Activated T-helper 17 cell treated with anti-CD3 and anti-CD28 coated beads, Interleukin-2, amount 50 U/mL, for 72 hours (primary cell): Measurements from ENCODE around the gene KCNK4. TPM values are rescaled to one million over a fixed set of nuclear protein-coding genes. Genes with fewer than 3 reads are reported as not detected.

Experiments
- ATAC-seq: fragments of 150-1000 bp; cut with Tn5 transposase; replicated peaks from 2 replicates; pipeline ENCODE4 v1.10.0; 2021; ENCODE audit warnings: mild to moderate bottlenecking, moderate library complexity
- H3K27ac Mint-ChIP-seq: one replicate; pipeline ENCODE4 v1.8.0; 2022; ENCODE audit warnings: mixed read lengths
- H3K27me3 Mint-ChIP-seq: one replicate; pipeline ENCODE4 v1.8.0; 2022; ENCODE audit warnings: mixed read lengths
- H3K36me3 Mint-ChIP-seq: one replicate; pipeline ENCODE4 v1.8.0; 2022; ENCODE audit warnings: low read depth, mild to moderate bottlenecking, mixed read lengths
- H3K4me1 Mint-ChIP-seq: one replicate; pipeline ENCODE4 v1.8.0; 2022; ENCODE audit warnings: mixed read lengths
- H3K4me3 Mint-ChIP-seq: one replicate; pipeline ENCODE4 v1.8.0; 2022; ENCODE audit warnings: mild to moderate bottlenecking, mixed read lengths
- H3K9me3 Mint-ChIP-seq: one replicate; pipeline ENCODE4 v1.8.0; 2022; ENCODE audit warnings: mixed read lengths
- total RNA-seq, 2 donors: library from RNA; stranded (reverse); gene quantifications; one replicate each; pipeline ENCODE4 v1.2.3, GENCODE V29; 2022

KCNK4 gene
- total RNA-seq, 2 donors from 2014 or later, result not detected

DNA sequence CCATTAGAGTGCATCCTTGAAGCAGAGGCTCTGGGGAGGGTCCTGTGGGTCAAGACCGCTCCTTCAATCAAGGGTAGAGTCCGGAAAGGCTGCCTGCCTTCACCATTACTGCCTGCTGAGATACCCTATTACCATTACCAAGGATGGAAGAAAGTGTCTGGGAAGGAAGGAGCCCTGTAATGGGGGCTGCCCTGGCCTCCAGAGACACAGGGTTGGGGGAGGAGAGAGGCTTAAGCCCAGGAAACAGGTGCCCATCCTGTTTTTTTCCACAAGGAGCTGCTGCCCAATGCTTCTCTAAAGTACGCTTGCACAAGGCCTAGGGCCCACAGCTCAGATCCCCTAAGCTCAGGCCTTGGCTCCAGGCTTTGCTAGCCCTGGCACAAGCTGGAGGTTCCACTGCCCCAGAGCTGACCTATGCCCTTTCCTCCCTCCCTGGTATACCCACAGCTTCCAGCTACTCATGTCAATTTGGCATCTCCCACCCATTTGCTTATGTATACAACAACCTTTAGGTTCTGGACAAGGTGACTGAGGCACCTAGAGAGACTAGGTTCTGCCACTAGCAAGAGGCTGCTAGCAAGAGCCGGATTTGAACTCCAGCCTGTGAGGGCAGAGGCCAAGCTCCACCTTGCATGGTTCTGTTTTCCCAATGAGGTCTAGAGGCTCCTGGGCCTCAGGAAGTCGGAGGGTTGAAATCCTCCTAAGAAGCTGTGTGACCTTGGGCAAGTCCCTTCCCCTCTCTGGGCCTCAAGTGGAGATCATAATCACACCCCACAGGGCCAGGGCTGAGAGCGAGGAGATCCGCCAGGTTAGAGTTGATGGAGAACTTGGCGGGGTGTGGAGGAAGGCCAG, 41.3 kb upstream of the KCNK4 start:
- Mint-ChIP-seq H3K27me3 (no peaks in the 10 kb centered on the region), H3K27ac (no peak overlapping the region), H3K4me1 (peaks cover 9% of the 10 kb centered on the region), H3K4me3 (peak overlapping the region; percentile 92), H3K36me3 (peaks cover 24% of the 10 kb centered on the region), H3K9me3 (no peaks in the 10 kb centered on the region)
- no peak for ATAC-seq

DNA sequence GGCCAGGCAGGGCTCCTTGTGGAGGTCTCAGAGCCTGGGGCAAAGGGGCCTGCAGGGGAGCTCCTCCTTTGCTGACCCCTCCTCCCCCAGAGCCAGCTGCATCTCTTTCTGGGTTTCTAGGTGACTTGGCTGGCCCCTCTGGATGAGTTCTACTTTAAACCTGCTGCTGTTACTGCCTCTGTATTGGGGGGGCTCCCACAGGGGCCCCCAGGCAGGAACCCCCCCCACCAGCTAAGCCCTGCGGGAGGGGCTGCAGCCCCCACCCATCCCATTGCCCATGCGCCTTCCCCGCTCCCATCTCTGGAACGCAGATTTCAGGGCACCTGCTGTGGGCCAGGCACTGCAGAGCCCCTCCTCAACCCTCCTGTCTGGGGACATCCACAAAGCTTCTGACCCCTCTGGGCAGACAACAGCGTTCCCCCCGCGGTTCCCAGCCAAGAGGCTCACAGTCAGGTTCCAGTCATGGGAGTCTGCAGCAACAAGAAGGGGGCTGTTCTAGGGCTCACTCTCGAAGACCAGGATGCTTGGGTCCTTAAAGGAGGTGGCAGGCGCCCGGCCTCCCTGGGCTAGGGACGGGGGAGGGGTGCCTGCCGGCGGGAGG, 40.6 kb upstream of the KCNK4 start:
- no peaks in the 10 kb centered on the region for H3K9me3 Mint-ChIP-seq
- peaks cover 17% of the 10 kb centered on the region for H3K36me3 Mint-ChIP-seq
- peak overlapping the region; percentile 92 for H3K4me3 Mint-ChIP-seq
- no peak overlapping the region for H3K27ac Mint-ChIP-seq
- H3K4me1 Mint-ChIP-seq, result peaks cover 9% of the 10 kb centered on the region
- H3K27me3 Mint-ChIP-seq, result no peaks in the 10 kb centered on the region
- no peak for ATAC-seq

DNA sequence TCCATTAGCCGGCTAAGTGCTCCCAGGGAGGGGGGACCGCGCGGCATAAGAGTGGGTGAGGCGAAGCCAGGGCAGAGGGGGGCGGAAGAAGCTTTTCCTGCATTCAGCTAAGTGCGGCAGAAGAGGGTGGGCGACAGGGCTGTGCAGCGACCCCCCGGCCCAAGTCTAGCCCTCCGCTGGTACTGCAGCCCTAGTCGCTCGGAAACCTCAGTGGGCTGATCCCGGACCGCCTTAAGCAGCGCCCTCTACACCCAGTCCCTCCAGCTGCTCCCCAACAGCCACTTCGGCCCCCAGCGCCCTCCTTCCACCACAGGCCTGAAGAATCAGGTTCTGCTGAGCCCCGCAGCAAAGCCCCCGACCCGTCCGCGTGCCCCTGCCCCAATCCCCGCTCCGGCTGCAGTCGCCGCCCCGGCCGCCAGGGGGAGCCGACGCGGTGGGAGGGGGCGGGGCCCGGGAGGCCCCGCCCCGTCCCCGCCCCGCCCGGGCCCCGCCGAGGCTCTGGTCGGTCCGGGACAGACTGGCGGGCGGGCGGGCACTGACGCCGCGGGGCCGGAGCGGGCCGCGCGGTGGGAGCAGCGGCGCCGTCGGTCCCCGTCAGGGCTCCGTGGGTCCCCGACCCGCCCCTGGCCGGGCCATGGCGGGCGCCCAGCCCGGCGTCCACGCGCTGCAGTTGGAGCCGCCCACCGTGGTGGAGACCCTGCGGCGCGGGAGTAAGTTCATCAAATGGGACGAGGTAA, 39.9 kb upstream of the KCNK4 start, which contains the start of gene PLCB3:
Gene PLCB3, plus strand, starts transcription at position 515 of the 737 bp plus-strand sequence. Its CDS starts 120 bp downstream, at position 635.
- Mint-ChIP-seq H3K36me3 (peaks cover 11% of the 10 kb centered on the region), H3K4me1 (peaks cover 9% of the 10 kb centered on the region), H3K9me3 (no peaks in the 10 kb centered on the region), H3K4me3 (peak within 1 kb of the TSS; percentile 92), H3K27ac (peak within 1 kb of the TSS; percentile 85), H3K27me3 (no peaks in the 10 kb centered on the region)
- peak; percentile 77 for ATAC-seq

DNA sequence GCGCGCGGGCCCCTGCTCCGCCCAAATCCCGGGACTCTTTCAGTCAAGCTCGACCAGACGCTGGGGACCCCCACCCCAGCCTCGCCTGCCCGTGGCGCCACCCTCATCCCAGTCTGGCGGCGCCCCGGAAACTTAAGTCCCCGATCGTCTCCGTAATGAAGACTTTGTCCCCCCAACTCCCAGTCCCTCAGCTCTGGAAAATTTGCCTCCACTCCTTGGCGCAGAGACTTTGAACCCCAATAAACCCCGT, 39.4 kb upstream of the KCNK4 start:
- H3K9me3 Mint-ChIP-seq, result no peaks in the 10 kb centered on the region
- ATAC-seq, result no peak

DNA sequence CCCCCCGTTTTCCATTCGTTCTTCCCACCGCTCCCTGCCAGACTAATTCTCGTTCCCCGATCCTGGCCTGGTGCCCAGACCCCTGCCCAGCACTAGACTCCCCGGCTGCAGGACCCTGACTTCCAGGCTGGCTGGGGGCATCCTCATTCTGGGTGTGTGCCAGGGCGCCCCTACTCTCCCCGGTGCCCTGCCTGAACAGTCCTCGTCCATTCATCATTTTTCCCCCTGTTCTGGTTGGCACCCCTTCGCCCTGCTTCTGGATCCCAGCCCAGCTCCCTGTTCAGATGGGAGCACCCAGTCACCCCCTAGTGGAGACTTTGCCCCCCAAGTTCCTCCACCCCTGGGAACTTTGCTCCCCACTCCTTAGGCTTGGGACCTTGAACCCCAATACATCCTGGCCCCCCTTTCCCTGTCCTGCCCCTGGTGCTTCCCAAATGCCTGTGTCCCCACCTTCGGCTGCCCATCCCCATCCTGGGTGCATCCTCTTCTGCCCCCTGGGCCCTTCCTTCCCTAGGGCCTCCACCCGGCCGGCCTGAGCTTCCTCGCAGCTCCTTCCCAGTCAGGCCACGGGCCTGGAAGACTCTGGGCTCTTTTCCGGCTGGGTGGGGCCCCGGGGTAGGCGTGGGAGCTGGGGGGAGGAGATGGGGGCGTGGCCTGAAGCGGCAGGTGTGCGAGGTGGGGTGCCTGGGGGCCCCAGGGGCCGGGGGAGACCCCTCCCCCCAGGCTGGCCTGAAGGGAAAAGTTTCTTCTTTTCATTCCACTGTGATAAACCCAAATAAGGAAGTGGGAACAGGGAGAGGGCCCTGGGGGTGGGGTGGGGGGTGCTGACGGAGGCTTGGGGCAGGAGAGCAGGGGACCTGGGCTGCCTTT, 38.9 kb upstream of the KCNK4 start:
- Mint-ChIP-seq H3K27ac (peak overlapping the region; percentile 85), H3K4me3 (peak overlapping the region; percentile 92), H3K4me1 (peaks cover 9% of the 10 kb centered on the region), H3K9me3 (no peaks in the 10 kb centered on the region), H3K36me3 (peaks cover 6% of the 10 kb centered on the region), H3K27me3 (no peaks in the 10 kb centered on the region)
- ATAC-seq, result no peak

More for the DNA sequence above, 39.4 kb upstream of the KCNK4 start:
- no peaks in the 10 kb centered on the region for H3K27me3 Mint-ChIP-seq
- peaks cover 10% of the 10 kb centered on the region for H3K36me3 Mint-ChIP-seq
- H3K4me1 Mint-ChIP-seq, result peaks cover 9% of the 10 kb centered on the region
- peak overlapping the region; percentile 92 for H3K4me3 Mint-ChIP-seq
- H3K27ac Mint-ChIP-seq, result peak overlapping the region; percentile 85

DNA sequence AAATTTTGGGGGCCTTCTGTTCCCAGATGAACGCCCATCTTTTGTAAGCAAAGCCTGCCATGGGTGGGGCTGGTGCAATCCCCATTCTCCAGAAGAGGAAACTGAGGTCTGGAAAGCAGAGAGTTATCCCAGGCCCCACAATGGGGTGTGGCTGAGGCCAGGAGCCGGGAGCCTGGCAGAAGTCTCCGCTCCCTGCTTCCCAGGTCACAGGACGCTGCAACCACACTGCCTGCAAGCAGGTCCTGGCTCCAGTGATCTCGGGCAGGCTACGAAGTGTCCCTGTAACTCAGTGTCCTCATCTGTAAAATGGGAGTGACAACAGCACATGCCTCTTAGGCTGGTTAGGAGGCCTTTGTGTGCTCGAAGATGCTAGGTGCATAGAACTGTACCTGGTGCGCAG, 38.1 kb upstream of the KCNK4 start:
- Mint-ChIP-seq H3K4me3 (peak overlapping the region; percentile 92), H3K4me1 (peaks cover 6% of the 10 kb centered on the region), H3K9me3 (no peaks in the 10 kb centered on the region), H3K27me3 (no peaks in the 10 kb centered on the region), H3K27ac (no peak overlapping the region), H3K36me3 (peaks cover 12% of the 10 kb centered on the region)
- ATAC-seq, result no peak

DNA sequence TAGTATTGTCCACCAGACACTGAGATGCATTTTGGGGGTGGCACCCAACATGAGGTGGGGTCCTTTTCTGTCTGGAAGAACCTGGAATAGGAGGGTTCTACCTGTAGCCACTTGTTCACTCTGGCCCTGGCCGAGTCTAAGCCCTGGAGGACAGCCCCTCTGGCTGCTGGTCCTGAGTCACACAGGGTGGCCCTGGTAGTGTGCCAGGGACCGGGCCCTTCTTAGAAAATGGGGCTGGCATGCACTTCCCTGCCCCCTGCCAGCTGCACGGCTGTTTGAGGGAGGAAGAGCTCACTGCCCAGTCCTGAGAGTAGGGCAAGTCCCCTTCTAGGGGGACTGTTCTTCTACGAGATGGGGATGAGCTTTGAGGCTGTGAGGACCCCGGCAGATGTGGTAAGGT, 37.6 kb upstream of the KCNK4 start:
- H3K4me1 Mint-ChIP-seq, result peaks cover 6% of the 10 kb centered on the region
- no peak overlapping the region for H3K27ac Mint-ChIP-seq
- peaks cover 15% of the 10 kb centered on the region for H3K36me3 Mint-ChIP-seq
- peak overlapping the region; percentile 92 for H3K4me3 Mint-ChIP-seq
- no peak for ATAC-seq
- no peaks in the 10 kb centered on the region for H3K27me3 Mint-ChIP-seq
- H3K9me3 Mint-ChIP-seq, result no peaks in the 10 kb centered on the region

DNA sequence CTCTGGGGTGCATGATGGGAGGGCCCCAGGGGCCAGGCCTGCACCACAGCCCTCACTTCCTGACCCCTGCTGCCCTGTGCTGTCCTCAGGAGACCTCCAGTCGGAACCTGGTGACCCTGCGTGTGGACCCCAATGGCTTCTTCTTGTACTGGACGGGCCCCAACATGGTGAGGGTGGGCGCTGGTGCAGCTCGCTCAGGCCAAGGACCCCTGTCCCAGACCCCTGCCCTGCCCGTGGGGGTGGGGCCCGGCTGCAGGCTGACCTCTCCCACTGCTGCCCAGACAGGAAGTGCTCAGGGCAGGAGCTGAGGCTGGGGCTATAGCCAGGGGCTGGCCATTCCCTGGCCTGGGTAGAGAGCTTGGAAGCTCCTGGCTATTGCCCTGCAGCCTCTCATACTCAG, 36.8 kb upstream of the KCNK4 start:
- no peak for ATAC-seq
- peaks cover 7% of the 10 kb centered on the region for H3K4me1 Mint-ChIP-seq

DNA sequence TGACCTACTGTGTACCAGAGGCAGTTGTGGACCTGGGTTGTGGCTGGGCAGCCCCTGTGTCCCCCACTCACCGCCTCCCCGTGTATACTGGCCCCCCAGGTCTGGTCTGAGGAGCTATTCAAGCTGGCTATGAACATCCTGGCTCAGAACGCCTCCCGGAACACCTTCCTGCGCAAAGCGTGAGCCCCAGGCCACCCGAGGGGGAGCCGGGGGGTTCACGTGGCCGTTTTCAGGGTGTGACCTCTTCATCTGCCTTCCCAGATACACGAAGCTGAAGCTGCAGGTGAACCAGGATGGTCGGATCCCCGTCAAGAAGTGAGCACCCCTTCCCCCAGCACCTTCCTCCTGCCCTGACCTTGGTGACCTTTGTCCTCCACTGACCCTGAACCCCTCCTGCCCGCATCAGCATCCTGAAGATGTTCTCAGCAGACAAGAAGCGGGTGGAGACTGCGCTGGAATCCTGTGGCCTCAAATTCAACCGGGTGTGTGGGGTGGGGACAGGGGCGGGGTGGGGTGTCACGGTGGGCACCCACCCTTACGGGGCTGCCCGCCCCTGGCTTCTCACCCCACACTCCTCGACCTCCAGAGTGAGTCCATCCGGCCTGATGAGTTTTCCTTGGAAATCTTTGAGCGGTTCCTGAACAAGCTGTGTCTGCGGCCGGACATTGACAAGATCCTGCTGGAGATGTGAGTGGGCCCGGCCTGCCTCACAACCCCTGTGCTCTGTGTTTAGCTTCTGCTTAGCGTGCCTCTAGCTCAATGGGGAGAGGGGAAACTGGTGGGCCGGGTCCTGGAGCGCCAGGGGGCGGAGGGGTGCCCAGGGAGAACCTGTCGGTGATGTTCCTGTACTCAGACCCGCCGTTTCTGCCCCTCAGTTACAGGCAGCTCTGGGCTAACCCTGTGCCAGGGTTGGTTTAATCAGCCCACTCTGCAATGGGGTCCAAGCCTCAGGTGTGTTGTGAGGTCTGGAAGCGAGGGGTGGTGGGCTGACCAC, 35.7 kb upstream of the KCNK4 start:
- Mint-ChIP-seq H3K4me3 (no peak overlapping the region), H3K4me1 (peaks cover 16% of the 10 kb centered on the region), H3K27ac (no peak overlapping the region), H3K27me3 (no peaks in the 10 kb centered on the region), H3K9me3 (no peaks in the 10 kb centered on the region), H3K36me3 (peaks cover 26% of the 10 kb centered on the region)
- ATAC-seq, result no peak

More for the DNA sequence above, 36.8 kb upstream of the KCNK4 start:
- Mint-ChIP-seq H3K4me3 (no peak overlapping the region), H3K9me3 (no peaks in the 10 kb centered on the region), H3K27ac (no peak overlapping the region), H3K36me3 (peaks cover 18% of the 10 kb centered on the region), H3K27me3 (no peaks in the 10 kb centered on the region)

DNA sequence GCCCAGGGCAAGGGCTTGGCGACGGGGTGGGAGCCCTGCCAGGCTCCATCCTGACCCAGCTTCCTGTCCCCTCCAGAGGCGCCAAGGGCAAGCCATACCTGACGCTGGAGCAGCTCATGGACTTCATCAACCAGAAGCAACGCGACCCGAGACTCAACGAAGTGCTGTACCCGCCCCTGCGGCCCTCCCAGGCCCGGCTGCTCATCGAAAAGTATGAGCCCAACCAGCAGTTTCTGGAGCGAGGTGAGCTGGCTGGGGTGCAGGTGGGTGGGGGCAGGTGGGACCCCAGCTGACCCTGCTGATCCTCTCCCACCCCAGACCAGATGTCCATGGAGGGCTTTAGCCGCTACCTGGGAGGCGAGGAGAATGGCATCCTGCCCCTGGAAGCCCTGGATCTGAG, 34.8 kb upstream of the KCNK4 start:
- Mint-ChIP-seq H3K9me3 (no peaks in the 10 kb centered on the region), H3K27ac (no peak overlapping the region), H3K36me3 (peaks cover 26% of the 10 kb centered on the region), H3K4me3 (no peak overlapping the region), H3K27me3 (no peaks in the 10 kb centered on the region), H3K4me1 (peaks cover 16% of the 10 kb centered on the region)
- ATAC-seq, result no peak

DNA sequence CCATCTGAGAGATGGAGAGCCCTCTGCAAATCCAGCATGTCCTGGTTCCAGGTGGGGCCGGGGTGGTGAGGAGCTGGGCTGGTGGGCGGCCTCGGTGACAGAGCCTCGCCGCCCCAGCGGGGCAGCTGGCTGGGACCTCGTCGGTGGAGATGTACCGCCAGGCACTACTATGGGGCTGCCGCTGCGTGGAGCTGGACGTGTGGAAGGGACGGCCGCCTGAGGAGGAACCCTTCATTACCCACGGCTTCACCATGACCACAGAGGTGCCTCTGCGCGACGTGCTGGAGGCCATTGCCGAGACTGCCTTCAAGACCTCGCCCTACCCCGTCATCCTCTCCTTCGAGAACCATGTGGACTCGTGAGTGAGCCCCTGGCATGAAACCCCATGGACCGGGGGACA, 32.7 kb upstream of the KCNK4 start:
- Mint-ChIP-seq H3K27me3 (no peaks in the 10 kb centered on the region), H3K27ac (no peak overlapping the region), H3K9me3 (no peaks in the 10 kb centered on the region), H3K36me3 (peaks cover 41% of the 10 kb centered on the region), H3K4me1 (peaks cover 16% of the 10 kb centered on the region), H3K4me3 (no peak overlapping the region)
- no peak for ATAC-seq

DNA sequence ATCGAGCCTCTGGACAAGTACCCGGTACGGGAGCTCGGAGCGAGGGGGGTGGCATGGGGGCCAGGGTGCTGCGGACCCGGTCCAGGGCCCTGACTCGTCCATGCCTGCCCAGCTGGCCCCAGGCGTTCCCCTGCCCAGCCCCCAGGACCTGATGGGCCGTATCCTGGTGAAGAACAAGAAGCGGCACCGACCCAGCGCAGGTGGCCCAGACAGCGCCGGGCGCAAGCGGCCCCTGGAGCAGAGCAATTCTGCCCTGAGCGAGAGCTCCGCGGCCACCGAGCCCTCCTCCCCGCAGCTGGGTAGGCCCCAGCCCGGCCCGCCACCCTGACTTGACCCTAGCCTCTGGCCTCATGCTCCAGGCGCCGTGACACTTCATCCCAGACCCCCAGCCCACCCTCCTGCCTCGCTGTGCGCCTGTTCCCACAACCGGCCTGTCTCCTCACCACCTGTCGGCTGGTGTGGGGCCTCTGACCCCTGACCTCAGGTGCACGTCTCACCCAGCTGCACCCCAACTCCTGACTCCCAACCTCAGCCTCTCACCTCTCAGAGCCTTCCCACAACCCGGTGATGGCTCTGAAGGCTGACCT, 32.1 kb upstream of the KCNK4 start:
- Mint-ChIP-seq H3K9me3 (no peaks in the 10 kb centered on the region), H3K27me3 (no peaks in the 10 kb centered on the region), H3K4me3 (peak overlapping the region; percentile 49), H3K27ac (peak overlapping the region; percentile 77), H3K36me3 (peaks cover 36% of the 10 kb centered on the region), H3K4me1 (peaks cover 11% of the 10 kb centered on the region)
- no peak for ATAC-seq

DNA sequence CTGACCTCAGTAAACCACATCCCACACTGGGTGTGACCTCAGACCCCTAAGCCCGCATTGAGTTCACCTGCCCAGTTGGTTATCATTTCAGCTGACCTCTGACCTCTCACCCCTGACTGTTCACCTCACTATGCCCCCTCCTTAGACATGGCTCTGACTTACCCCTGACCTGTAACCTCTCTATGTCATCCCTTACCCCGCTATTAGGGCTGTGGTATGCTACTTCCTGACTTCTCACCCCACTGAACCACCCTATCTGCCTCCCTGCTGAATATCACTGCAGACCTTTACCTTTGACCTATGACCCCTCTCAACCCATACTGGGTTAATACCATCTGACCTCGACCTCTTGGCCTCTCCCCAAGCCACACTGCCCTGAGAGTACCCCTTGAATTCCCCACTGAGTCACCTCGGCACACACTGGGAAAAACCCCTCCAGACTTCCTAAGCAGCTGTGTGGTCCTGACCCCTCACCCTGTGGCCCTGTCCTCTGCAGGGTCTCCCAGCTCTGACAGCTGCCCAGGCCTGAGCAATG, 31.5 kb upstream of the KCNK4 start:
- H3K4me3 Mint-ChIP-seq, result peak overlapping the region; percentile 49
- H3K27me3 Mint-ChIP-seq, result no peaks in the 10 kb centered on the region
- H3K4me1 Mint-ChIP-seq, result peaks cover 10% of the 10 kb centered on the region
- H3K36me3 Mint-ChIP-seq, result peaks cover 35% of the 10 kb centered on the region
- no peaks in the 10 kb centered on the region for H3K9me3 Mint-ChIP-seq
- ATAC-seq, result peak; percentile 71
- peak overlapping the region; percentile 77 for H3K27ac Mint-ChIP-seq
